Caco-2 (cell line): ENCODE data around the gene MEIS1. TPM values are rescaled to one million over a fixed set of nuclear protein-coding genes. Genes with fewer than 3 reads are reported as not detected.
A peak's percentile ranks its signal among the peaks of the same experiment; 100 is the strongest.

Source experiments
- BruUV-seq: library from RNA; stranded (reverse); fragments of 400-500 nt; replicated peaks from 2 replicates; lab custom pipeline; 2021; lab: Mats Ljungman, UMichigan
- CTCF ChIA-PET: fragments of 300-600 bp; sonication (Branson Sonifier 250); formaldehyde crosslinking; loops from one replicate; lab custom pipeline; 2022; ENCODE audit warnings: antibody characterized with exemption; lab: Charles Lee
- POLR2A ChIA-PET: fragments of 300-600 bp; sonication (Branson Sonifier 250); formaldehyde crosslinking; loops from one replicate; lab custom pipeline; 2022; ENCODE audit warnings: antibody characterized with exemption; lab: Charles Lee
- DNase-seq, 2 experiments: peaks; one replicate each; pipeline versions ENCODE4 v3.0.0 to v3.0.0-alpha.2; 2020 to 2022
- H3K27me3 ChIP-seq: replicated peaks from 2 replicates; pipeline ENCODE4 v1.6.0; 2011; ENCODE audit warnings: low read length; ENCODE audit not compliant: control insufficient read depth, insufficient read depth
- H3K36me3 ChIP-seq: 2 replicates; pipeline ENCODE4 v1.5.1; 2011; ENCODE audit warnings: low read length; ENCODE audit not compliant: control insufficient read depth, insufficient read depth
- H3K4me1 ChIP-seq: fragments of 250-450 bp; sonication (Bioruptor Pico); 2 replicates; pipeline ENCODE4 v1.5.1; 2020; ENCODE audit warnings: mild to moderate bottlenecking
- H3K4me3 ChIP-seq: 2 replicates; pipeline ENCODE4 v1.5.1; 2011; ENCODE audit warnings: low read depth, mild to moderate bottlenecking, control low read depth, low read length
- H3K9me3 ChIP-seq: fragments of 250-450 bp; sonication (Bioruptor Pico); 2 replicates; pipeline ENCODE4 v1.5.1; 2020; ENCODE audit warnings: mild to moderate bottlenecking, moderate library complexity
- H3K27ac Mint-ChIP-seq: one replicate; pipeline ENCODE4 v1.8.0; 2022; ENCODE audit warnings: mixed read lengths; ENCODE audit not compliant: unreplicated experiment
- H3K27me3 Mint-ChIP-seq: one replicate; pipeline ENCODE4 v1.8.0; 2022; ENCODE audit warnings: mixed read lengths; ENCODE audit not compliant: insufficient read depth, unreplicated experiment
- H3K36me3 Mint-ChIP-seq: one replicate; pipeline ENCODE4 v1.8.0; 2022; ENCODE audit warnings: mild to moderate bottlenecking, mixed read lengths; ENCODE audit not compliant: insufficient read depth, unreplicated experiment
- H3K4me1 Mint-ChIP-seq: one replicate; pipeline ENCODE4 v1.8.0; 2022; ENCODE audit warnings: low read depth, mixed read lengths; ENCODE audit not compliant: unreplicated experiment
- H3K4me3 Mint-ChIP-seq: one replicate; pipeline ENCODE4 v1.8.0; 2022; ENCODE audit warnings: mild to moderate bottlenecking, moderate library complexity, mixed read lengths; ENCODE audit not compliant: unreplicated experiment
- H3K9me3 Mint-ChIP-seq: one replicate; pipeline ENCODE4 v1.8.0; 2022; ENCODE audit warnings: mixed read lengths; ENCODE audit not compliant: unreplicated experiment
- intact Hi-C: fragments of 100-400 bp; cut with micrococcal nuclease; formaldehyde crosslinking; loops from one replicate; pipeline ENCODE4 v1.10.0; 2022; ENCODE audit not compliant: unreplicated experiment
- total RNA-seq: library from RNA; stranded (reverse); gene quantifications from 2 replicates; pipeline ENCODE4 v1.2.3, GENCODE V29; 2022
- TF ChIP-seq, protein P1 (sequence below), 2 experiments: fragments of 200-600 bp in 1 of 2; IDR thresholded peaks; 1 replicate in 1 of 2; 2 replicates in 1 of 2; pipeline versions ENCODE4 v1.5.1 to v1.8.0; 2011 to 2022; ENCODE audit warnings: antibody characterized with exemption in 1 of 2, control low read depth in 1 of 2, inconsistent platforms in 1 of 2, low read depth in 1 of 2, low read length in 1 of 2, mild to moderate bottlenecking in 1 of 2, moderate library complexity in 1 of 2; ENCODE audit not compliant: insufficient read depth in 1 of 2, severe bottlenecking in 1 of 2, unreplicated experiment in 1 of 2

MEIS1 gene
- total RNA-seq, 1 experiment from 2014 or later: 7.4 TPM

DNA sequence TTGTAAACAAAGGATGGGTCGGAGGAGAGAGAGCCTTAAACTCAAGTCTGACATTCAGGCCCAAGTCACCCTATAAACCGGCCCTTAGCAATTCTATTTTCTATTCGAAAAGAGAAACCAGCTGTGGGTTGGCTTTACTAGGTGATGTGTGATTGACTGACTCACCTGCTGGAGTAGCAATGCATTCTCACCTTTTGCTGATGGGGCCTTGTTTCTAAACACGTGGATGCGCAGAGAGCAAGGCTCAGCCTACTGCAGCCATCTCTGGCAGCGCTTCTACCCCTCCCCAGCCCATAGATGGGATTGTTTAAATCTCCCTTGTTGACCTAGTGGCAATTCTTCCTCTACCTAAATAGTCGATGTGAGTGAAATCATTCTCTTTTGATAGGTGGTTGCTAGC lies 138.5 kb downstream of the MEIS1 start:
- intact Hi-C loops: loop anchor here (10.0 kb wide), 1 partner anchor 659 kb away; no protein-coding TSS in a partner anchor
- Mint-ChIP-seq H3K36me3 (no peaks in the 10 kb centered on the region), H3K4me3 (no peak overlapping the region), H3K9me3 (no peaks in the 10 kb centered on the region), H3K27me3 (peaks cover 5% of the 10 kb centered on the region), H3K27ac (no peak overlapping the region), H3K4me1 (peaks cover 21% of the 10 kb centered on the region)
- peaks cover 1% of the 10 kb centered on the region for H3K27me3 ChIP-seq
- H3K4me3 ChIP-seq: no peak overlapping the region
- TF ChIP-seq, protein P1, sequence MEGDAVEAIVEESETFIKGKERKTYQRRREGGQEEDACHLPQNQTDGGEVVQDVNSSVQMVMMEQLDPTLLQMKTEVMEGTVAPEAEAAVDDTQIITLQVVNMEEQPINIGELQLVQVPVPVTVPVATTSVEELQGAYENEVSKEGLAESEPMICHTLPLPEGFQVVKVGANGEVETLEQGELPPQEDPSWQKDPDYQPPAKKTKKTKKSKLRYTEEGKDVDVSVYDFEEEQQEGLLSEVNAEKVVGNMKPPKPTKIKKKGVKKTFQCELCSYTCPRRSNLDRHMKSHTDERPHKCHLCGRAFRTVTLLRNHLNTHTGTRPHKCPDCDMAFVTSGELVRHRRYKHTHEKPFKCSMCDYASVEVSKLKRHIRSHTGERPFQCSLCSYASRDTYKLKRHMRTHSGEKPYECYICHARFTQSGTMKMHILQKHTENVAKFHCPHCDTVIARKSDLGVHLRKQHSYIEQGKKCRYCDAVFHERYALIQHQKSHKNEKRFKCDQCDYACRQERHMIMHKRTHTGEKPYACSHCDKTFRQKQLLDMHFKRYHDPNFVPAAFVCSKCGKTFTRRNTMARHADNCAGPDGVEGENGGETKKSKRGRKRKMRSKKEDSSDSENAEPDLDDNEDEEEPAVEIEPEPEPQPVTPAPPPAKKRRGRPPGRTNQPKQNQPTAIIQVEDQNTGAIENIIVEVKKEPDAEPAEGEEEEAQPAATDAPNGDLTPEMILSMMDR (IDR thresholded peaks at IDR 0.05; ENCODE audit: insufficient read depth in 1 of 2, low read depth in 1 of 2, low read length in 1 of 2, severe bottlenecking in 1 of 2, unreplicated experiment in 1 of 2): no peak
- peaks cover 12% of the 10 kb centered on the region; the same call in 1 of the 2 replicates for H3K4me1 ChIP-seq
- no peaks in the 10 kb centered on the region for H3K9me3 ChIP-seq
- ChIA-PET CTCF (no interaction called here), POLR2A (no interaction called here)
- BruUV-seq: no TSS peak
- no peak for DNase-seq
- no peaks in the 10 kb centered on the region for H3K36me3 ChIP-seq

- Histone ChIP-seq H3K36me3 (no peaks in the 10 kb centered on the region), H3K9me3 (no peaks in the 10 kb centered on the region), H3K4me3 (no peak overlapping the region), H3K4me1 (peaks cover 12% of the 10 kb centered on the region; the same call in 1 of the 2 replicates), H3K27me3 (peaks cover 1% of the 10 kb centered on the region)
- CTCF ChIA-PET: no interaction called here
- peaks cover 17% of the 10 kb centered on the region for H3K4me1 Mint-ChIP-seq
- intact Hi-C loops: loop anchor here (2.0 to 10.0 kb wide), 2 partner anchors 139 to 659 kb away; partner anchors contain the start of gene MEIS1
- BruUV-seq: no TSS peak
- POLR2A ChIA-PET: no interaction called here
- H3K36me3 Mint-ChIP-seq: no peaks in the 10 kb centered on the region
- no peak overlapping the region for H3K4me3 Mint-ChIP-seq
- H3K27me3 Mint-ChIP-seq: peaks cover 5% of the 10 kb centered on the region
- no peak overlapping the region for H3K27ac Mint-ChIP-seq
- no peaks in the 10 kb centered on the region for H3K9me3 Mint-ChIP-seq
- TF ChIP-seq, protein P1 (IDR thresholded peaks at IDR 0.05; ENCODE audit: insufficient read depth in 1 of 2, low read depth in 1 of 2, low read length in 1 of 2, severe bottlenecking in 1 of 2, unreplicated experiment in 1 of 2): no peak
- DNase-seq: no peak
These were observed 138.9 kb downstream of the MEIS1 start for GRCh38 chr2:66573821-66574233.

- TF ChIP-seq, protein P1 (IDR thresholded peaks at IDR 0.05; ENCODE audit: insufficient read depth in 1 of 2, low read depth in 1 of 2, low read length in 1 of 2, severe bottlenecking in 1 of 2, unreplicated experiment in 1 of 2): peak; percentile 57 to 71
- peaks cover 1% of the 10 kb centered on the region for H3K27me3 ChIP-seq
- H3K36me3 ChIP-seq: no peaks in the 10 kb centered on the region
- peak overlapping the region; percentile 75 for H3K4me3 Mint-ChIP-seq
- H3K36me3 Mint-ChIP-seq: no peaks in the 10 kb centered on the region
- H3K4me1 ChIP-seq: peaks cover 9% of the 10 kb centered on the region; the same call in 1 of the 2 replicates
- intact Hi-C loops: loop anchor here (1.0 to 10.0 kb wide), 6 partner anchors 140 to 1077 kb away; partner anchors contain the start of gene MEIS1
- H3K9me3 ChIP-seq: no peaks in the 10 kb centered on the region
- ChIA-PET CTCF (interaction anchor here (2.1 kb wide), 1 partner anchor 145 kb away, joined by 19 read pairs; no protein-coding TSS in a partner anchor), POLR2A (interaction anchor here (1.1 to 1.3 kb wide), 2 partner anchors 140 to 142 kb away, joined by 3 read pairs; partner anchors contain the start of gene MEIS1)
- H3K27ac Mint-ChIP-seq: peak overlapping the region; percentile 29
- BruUV-seq: no TSS peak
- peaks cover 14% of the 10 kb centered on the region for H3K4me1 Mint-ChIP-seq
- peak; percentile 65 to 71 for DNase-seq
- H3K27me3 Mint-ChIP-seq: peaks cover 8% of the 10 kb centered on the region
- no peaks in the 10 kb centered on the region for H3K9me3 Mint-ChIP-seq
- H3K4me3 ChIP-seq: peak overlapping the region; percentile 42
These were observed 140.0 kb downstream of the MEIS1 start for GRCh38 chr2:66574701-66575624.
